GM18526 (cell line): ENCODE results near the gene NCCRP1.

ENCODE experiments used
- POLR2A ChIP-seq: IDR thresholded peaks from 3 replicates; pipeline ENCODE4 v1.6.1; 2011; ENCODE audit not compliant: insufficient read length; ENCODE audit errors: extremely low read depth

The NCCRP1 gene

DNA sequence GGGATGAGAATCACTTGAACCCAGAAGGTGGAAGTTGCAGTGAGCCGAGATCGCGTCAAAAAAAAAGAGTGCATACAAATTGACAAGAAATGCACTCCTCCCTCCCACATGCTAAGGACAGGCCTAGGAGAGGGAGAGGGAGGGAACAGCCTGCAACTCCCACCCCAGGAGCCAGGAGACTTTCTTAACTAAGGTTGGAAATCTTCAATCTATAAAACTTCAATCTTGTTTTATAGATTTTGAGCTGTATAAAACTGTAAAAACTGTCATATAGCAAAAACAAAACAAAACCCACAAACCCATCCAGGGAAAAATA is 8.6 kb downstream of the NCCRP1 start:
- no peak for TF ChIP-seq POLR2A

DNA sequence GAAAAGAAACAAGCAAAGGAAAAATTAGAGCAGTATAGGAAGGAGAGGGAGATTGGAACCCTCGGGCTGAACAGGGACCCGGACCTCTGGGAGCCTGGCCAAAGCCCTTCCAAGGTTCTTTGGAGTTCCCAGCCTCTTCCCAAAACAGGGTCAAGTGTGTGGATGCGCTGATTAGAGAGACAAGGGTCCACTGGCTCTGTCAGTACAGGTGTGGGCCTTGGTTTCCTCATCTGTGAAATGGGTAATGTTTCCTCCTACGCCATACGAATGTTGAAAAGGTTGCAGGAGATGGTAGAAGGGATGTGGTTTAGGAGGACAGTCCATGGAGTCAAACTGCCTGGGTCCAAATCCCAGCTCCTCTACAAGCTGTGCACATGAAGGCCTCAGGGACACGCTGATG is 9.4 kb downstream of the NCCRP1 start:
- TF ChIP-seq POLR2A = no peak

DNA sequence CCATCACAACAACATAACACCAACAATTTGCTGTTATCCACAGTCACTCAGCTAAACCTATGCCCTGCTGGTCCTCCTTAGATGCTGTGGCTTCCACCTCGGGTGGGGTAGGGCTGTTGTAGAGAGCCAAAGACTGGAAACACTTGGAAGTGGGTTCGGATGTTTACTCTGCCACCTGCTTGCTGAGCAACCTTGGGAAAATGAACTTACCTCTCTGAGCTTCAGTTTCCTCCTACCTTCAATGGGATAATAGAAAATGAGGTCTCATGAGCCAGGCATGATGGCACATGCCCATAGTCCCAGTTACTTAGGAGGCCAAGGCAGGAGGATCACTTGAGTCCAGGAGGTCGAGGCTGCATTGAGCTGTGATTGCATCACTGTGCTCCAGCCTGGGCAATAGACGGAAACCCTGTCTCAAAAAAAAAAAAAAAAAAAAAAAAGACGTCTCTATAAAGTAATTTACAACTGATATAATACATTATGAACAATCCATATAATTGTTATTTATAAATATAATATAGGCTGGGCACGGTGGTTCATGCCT is 10.6 kb downstream of the NCCRP1 start:
- TF ChIP-seq POLR2A = no peak

DNA sequence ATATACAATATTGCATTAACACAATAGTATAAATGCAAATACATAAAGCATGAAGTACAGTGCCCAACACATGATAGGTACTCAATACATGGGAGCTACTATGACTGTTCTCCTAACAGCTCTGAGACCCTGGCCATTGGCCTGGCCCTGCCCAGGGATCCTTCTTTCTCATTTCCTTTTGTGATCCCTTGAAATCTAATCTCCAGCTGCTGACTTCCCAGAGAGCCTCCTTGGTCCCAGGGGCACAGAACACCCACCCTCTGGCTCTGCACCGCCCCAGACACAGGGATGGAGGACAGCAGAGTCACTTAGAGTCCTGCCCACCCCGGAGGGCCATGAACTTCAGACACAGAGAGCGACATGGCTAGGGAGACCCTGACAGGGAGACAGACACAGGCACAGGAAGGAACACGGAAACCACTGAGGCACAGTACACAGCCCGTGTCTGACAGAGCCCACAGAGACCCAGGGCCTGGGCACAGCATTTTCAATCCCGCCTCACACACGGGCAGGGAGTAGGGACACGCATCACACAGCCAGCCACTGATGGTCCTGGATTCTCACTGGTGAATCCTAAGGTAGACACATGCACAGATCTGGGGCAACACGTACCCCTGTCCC is 11.5 kb downstream of the NCCRP1 start:
- no peak for TF ChIP-seq POLR2A

DNA sequence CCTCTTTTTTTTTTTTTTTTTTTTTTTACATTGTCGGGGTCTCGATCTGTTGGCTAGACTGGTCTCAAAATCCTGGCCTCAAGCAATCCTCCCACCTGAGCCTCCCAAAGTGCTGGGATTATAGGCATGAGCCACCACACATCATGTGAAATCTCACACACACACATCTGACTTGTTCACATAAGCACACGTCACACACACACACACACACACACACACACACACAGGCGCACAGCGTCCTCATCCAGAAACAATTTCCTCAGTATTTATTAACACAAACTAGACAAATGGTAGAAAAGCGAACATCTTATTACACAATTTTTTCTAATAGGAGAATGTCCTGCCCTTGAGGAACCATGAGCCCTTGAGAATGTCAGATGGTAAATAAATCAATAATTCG is 12.4 kb downstream of the NCCRP1 start:
- TF ChIP-seq POLR2A = no peak

DNA sequence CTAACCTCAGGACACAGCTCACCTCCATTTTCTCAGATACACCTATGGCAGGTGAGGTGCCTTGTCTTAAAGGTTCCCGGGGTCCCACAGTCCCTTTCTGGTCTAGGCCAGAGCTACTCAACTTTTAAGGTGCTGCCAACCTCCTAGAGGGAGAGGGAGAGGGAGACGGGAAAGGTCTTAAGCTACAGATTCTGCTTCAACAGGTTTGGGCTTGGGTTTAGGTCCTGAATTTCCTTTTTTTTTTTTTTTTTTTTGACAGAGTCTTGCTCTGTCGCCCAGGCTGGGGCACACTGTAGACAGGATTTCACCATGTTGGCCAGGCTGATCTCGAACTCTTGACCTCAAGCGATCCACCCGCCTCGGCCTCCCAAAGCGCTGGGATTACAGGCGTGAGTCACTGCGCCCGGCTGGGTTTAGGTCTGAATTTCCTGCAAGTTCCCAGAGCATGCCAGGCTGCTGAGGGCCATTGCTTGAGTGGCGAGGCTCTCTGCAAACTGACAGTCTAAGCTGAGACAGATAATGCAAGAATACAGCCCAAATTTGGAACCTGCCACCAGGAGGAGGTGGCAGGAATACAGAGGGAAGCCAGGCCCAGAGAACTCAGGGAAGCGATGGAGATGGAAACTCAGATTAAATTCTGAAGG is 15.1 kb downstream of the NCCRP1 start:
- no peak for TF ChIP-seq POLR2A

GRCh38 chr19:39212375-39212742 is 15.6 kb downstream of the NCCRP1 start:
- no peak for TF ChIP-seq POLR2A

GRCh38 chr19:39217094-39217493 is 20.3 kb downstream of the NCCRP1 start:
- no peak for TF ChIP-seq POLR2A

- TF ChIP-seq POLR2A = no peak
These were observed 21.7 kb downstream of the NCCRP1 start for GRCh38 chr19:39218230-39219007.

GRCh38 chr19:39223703-39224279 is 27.0 kb downstream of the NCCRP1 start:
- TF ChIP-seq POLR2A = no peak

- no peak for TF ChIP-seq POLR2A
These were observed 28.1 kb downstream of the NCCRP1 start for GRCh38 chr19:39224910-39225309.

- TF ChIP-seq POLR2A = no peak
These were observed 33.5 kb downstream of the NCCRP1 start for GRCh38 chr19:39230096-39230764.

DNA sequence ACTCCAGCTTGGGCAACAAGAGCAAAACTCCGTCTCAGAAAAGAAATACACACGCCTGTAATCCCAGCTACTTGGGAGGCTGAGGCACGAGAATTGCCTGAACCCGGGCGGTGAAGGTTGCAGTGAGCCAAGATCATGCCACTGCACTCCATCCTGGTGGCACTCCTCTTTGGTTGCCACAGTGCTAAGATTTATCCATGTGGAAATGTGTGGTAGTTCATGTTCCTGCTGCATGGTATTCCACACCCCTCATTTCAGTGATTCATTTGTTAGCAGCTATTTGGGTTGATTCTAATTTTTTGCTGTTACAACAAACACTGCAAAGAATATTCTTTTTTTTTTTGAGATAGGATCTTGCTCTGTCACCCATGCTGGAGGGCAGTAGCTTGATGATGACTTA is 35.9 kb downstream of the NCCRP1 start:
- no peak for TF ChIP-seq POLR2A

- TF ChIP-seq POLR2A = no peak
These were observed 39.8 kb downstream of the NCCRP1 start for GRCh38 chr19:39236527-39236926.
